Activated CD4-positive, alpha-beta T cell treated with anti-CD3 and anti-CD28 coated beads, Interleukin-2, amount 10 ng/mL, durations not matched to agents 24 days and 14 days (primary cell): ENCODE measurements around the gene CUEDC1. TPM values are rescaled to one million over a fixed set of nuclear protein-coding genes. Genes with fewer than 3 reads are reported as not detected.

ENCODE experiments used
- DNase-seq: peaks from one replicate; pipeline ENCODE4 v3.0.0; 2022
- H3K27ac Mint-ChIP-seq: one replicate; pipeline ENCODE4 v1.8.0; 2022; ENCODE audit warnings: mild to moderate bottlenecking, mixed read lengths
- H3K27me3 Mint-ChIP-seq: one replicate; pipeline ENCODE4 v1.8.0; 2022; ENCODE audit warnings: mixed read lengths
- H3K36me3 Mint-ChIP-seq: one replicate; pipeline ENCODE4 v1.8.0; 2022; ENCODE audit warnings: low read depth, mild to moderate bottlenecking, mixed read lengths
- H3K4me1 Mint-ChIP-seq: one replicate; pipeline ENCODE4 v1.8.0; 2021; ENCODE audit warnings: mixed read lengths
- H3K4me3 Mint-ChIP-seq: one replicate; pipeline ENCODE4 v1.8.0; 2022; ENCODE audit warnings: mild to moderate bottlenecking, moderate library complexity, mixed read lengths
- H3K9me3 Mint-ChIP-seq: one replicate; pipeline ENCODE4 v1.8.0; 2021; ENCODE audit warnings: mixed read lengths
- intact Hi-C: fragments of 100-400 bp; cut with micrococcal nuclease; formaldehyde crosslinking; loops from one replicate; pipeline ENCODE4 v1.15.1; 2023
- total RNA-seq: library from RNA; stranded (reverse); gene quantifications from 2 replicates; pipeline ENCODE4 v1.2.3, GENCODE V29; 2022

The CUEDC1 gene
- total RNA-seq, 1 donor from 2014 or later = 0.58 TPM

DNA sequence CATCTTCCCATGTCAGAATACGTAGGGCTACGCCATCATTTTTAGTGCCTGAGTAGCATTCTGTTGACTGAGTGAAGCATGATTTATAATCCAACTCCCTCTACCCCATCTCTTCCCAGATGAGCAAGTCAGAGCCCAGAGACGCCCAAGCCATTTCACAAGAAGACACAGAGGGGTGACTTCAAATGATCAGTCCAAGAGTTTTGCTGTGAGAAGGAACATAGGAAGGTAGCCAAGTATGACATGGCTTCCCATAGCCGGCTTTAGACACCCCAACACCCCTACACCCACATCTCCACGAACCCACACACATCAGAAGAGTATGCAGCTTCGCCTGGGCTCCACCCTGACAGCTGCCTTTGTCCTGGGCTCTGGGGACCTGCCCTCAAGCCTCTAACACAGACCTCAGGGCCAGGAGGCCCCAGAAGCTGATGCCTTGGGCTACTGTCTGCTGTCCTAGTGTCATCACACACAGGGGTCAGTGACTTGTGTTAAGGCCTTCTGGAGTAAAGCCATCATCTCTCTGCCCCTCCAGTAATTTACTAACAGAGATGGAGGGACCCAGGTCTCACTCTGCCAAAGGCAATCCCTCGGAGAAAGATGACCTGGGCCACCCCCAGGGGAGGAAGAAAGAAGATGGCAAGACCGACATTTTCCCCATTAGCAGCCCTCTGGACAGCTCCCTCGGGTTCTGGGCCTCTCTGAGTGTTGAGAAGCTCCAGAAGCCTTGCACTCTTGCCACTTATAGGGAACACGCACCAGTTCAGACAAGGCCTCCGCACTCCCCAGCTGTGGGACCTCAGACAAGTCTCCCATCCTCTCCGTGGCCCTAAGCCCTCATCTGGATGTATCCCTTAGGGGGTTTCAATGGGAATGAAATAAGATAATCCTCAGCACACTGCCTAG lies 66.6 kb downstream of the CUEDC1 start:
- intact Hi-C loops = no loop called here
- H3K9me3 Mint-ChIP-seq = no peaks in the 10 kb centered on the region
- no peak overlapping the region for H3K4me3 Mint-ChIP-seq
- no peak for DNase-seq
- H3K36me3 Mint-ChIP-seq = no peaks in the 10 kb centered on the region
- H3K27ac Mint-ChIP-seq = no peak overlapping the region
- H3K27me3 Mint-ChIP-seq = peaks cover 6% of the 10 kb centered on the region
- H3K4me1 Mint-ChIP-seq = peaks cover 6% of the 10 kb centered on the region

GRCh38 chr17:57887161-57887560 lies 68.1 kb downstream of the CUEDC1 start:
- no peaks in the 10 kb centered on the region for H3K4me1 Mint-ChIP-seq

DNA sequence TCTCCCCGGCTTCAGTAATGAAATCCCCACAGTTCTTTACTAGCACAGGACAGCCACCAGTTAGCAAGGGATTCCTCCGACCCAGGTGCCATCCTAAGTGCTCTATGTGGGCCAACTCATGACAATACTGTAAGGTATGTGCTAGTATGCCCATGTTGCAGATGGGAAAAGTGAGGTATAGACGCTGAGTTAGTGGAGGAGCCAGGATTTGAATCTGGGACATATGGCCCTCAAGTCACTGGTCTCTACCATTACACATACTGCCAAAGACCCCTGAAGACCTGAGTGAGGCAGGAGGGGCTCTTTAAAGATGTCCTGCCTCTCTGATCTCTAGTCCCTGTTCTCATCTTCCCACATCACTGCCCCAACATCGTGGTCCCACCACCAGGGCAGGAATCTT lies 69.2 kb downstream of the CUEDC1 start:
- Mint-ChIP-seq H3K36me3 (no peaks in the 10 kb centered on the region), H3K27me3 (peaks cover 15% of the 10 kb centered on the region), H3K9me3 (no peaks in the 10 kb centered on the region), H3K27ac (no peak overlapping the region), H3K4me1 (no peaks in the 10 kb centered on the region), H3K4me3 (no peak overlapping the region)
- no peak for DNase-seq
- intact Hi-C loops = no loop called here

More at GRCh38 chr17:57887161-57887560, 68.1 kb downstream of the CUEDC1 start:
- DNase-seq = no peak
- H3K27ac Mint-ChIP-seq = no peak overlapping the region
- no peaks in the 10 kb centered on the region for H3K9me3 Mint-ChIP-seq
- no peak overlapping the region for H3K4me3 Mint-ChIP-seq
- peaks cover 15% of the 10 kb centered on the region for H3K27me3 Mint-ChIP-seq
- H3K36me3 Mint-ChIP-seq = no peaks in the 10 kb centered on the region
- intact Hi-C loops = no loop called here

GRCh38 chr17:57885148-57885915 lies 69.9 kb downstream of the CUEDC1 start:
- H3K4me1 Mint-ChIP-seq = no peaks in the 10 kb centered on the region
- no peaks in the 10 kb centered on the region for H3K36me3 Mint-ChIP-seq
- DNase-seq = no peak
- H3K27me3 Mint-ChIP-seq = peaks cover 15% of the 10 kb centered on the region
- H3K4me3 Mint-ChIP-seq = no peak overlapping the region
- intact Hi-C loops = no loop called here
- no peak overlapping the region for H3K27ac Mint-ChIP-seq
- H3K9me3 Mint-ChIP-seq = no peaks in the 10 kb centered on the region

DNA sequence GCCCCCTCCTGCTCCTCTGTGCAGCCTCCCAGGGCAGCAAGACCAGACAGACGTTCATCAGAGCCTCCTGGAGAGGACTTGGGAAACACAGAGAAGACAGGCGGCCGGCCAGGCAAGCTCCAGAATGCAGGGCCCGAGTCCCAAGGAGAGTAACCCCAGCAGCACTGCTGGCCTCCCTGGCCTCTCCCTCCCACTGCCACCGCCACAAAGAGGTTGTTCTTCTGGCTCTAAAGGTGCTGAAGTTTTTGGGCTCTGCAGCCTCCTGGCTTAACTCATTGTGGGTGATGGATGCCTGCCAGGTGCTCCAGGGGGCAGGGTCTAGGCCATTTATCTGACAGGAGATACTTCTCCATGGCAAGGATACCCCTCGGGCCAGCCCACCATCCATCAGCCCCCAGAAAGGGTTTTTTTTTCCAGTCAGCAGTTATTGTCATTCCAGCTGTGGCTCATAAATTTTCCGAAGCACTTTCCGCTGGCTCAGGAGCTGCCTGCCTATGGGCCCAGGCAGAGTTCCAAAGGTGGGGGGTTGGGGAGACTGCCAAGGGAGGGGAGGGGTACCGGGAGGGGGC lies 73.3 kb downstream of the CUEDC1 start:
- Mint-ChIP-seq H3K27me3 (peaks cover 15% of the 10 kb centered on the region), H3K27ac (no peak overlapping the region), H3K36me3 (no peaks in the 10 kb centered on the region), H3K9me3 (no peaks in the 10 kb centered on the region), H3K4me1 (peaks cover 7% of the 10 kb centered on the region), H3K4me3 (no peak overlapping the region)
- intact Hi-C loops = no loop called here
- no peak for DNase-seq

- intact Hi-C loops = no loop called here
- Mint-ChIP-seq H3K4me1 (peaks cover 7% of the 10 kb centered on the region), H3K9me3 (no peaks in the 10 kb centered on the region), H3K4me3 (no peak overlapping the region), H3K27ac (no peak overlapping the region), H3K27me3 (peaks cover 18% of the 10 kb centered on the region), H3K36me3 (no peaks in the 10 kb centered on the region)
- no peak for DNase-seq
These were observed 74.1 kb downstream of the CUEDC1 start for GRCh38 chr17:57881143-57881542.

GRCh38 chr17:57880086-57880456 lies 75.1 kb downstream of the CUEDC1 start:
- no peak for DNase-seq
- Mint-ChIP-seq H3K27ac (no peak overlapping the region), H3K4me3 (no peak overlapping the region), H3K9me3 (no peaks in the 10 kb centered on the region), H3K27me3 (peaks cover 18% of the 10 kb centered on the region), H3K36me3 (no peaks in the 10 kb centered on the region), H3K4me1 (peaks cover 7% of the 10 kb centered on the region)
- intact Hi-C loops = no loop called here

- intact Hi-C loops = no loop called here
- no peaks in the 10 kb centered on the region for H3K9me3 Mint-ChIP-seq
- no peak overlapping the region for H3K27ac Mint-ChIP-seq
- H3K4me3 Mint-ChIP-seq = no peak overlapping the region
- H3K36me3 Mint-ChIP-seq = no peaks in the 10 kb centered on the region
- H3K4me1 Mint-ChIP-seq = peaks cover 7% of the 10 kb centered on the region
- DNase-seq = no peak
- peaks cover 18% of the 10 kb centered on the region for H3K27me3 Mint-ChIP-seq
These were observed 75.7 kb downstream of the CUEDC1 start for GRCh38 chr17:57879437-57880085.

- no peak for DNase-seq
- no peaks in the 10 kb centered on the region for H3K36me3 Mint-ChIP-seq
- H3K4me1 Mint-ChIP-seq = peaks cover 11% of the 10 kb centered on the region
- no peak overlapping the region for H3K4me3 Mint-ChIP-seq
- H3K27ac Mint-ChIP-seq = no peak overlapping the region
- intact Hi-C loops = no loop called here
- no peaks in the 10 kb centered on the region for H3K9me3 Mint-ChIP-seq
- peaks cover 13% of the 10 kb centered on the region for H3K27me3 Mint-ChIP-seq
These were observed 77.3 kb downstream of the CUEDC1 start for GRCh38 chr17:57877803-57878377.

DNA sequence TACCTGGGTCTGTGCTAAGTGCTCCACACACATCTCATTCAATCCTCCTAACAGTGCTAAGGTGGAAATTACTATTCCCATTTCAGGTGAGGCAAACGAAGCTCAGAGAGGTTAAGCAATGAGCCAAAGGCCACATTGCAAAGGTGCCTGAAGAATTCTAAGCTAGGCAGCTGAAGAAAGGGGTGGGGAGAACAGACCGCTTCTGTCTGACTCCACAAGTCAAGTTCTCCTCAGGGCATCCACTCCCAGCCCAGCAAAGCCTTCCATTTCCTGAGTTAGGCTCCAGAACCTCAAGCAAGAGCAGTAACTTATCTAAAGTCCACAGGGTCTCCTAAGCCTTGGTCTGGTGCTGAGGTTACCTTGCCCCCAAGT lies 78.4 kb downstream of the CUEDC1 start:
- intact Hi-C loops = no loop called here
- Mint-ChIP-seq H3K4me1 (peaks cover 11% of the 10 kb centered on the region), H3K4me3 (no peak overlapping the region), H3K27ac (no peak overlapping the region), H3K36me3 (no peaks in the 10 kb centered on the region), H3K9me3 (no peaks in the 10 kb centered on the region), H3K27me3 (peaks cover 9% of the 10 kb centered on the region)
- DNase-seq = no peak

- Mint-ChIP-seq H3K4me3 (no peak overlapping the region), H3K36me3 (no peaks in the 10 kb centered on the region), H3K4me1 (peaks cover 11% of the 10 kb centered on the region), H3K27me3 (peaks cover 9% of the 10 kb centered on the region), H3K9me3 (no peaks in the 10 kb centered on the region), H3K27ac (no peak overlapping the region)
- intact Hi-C loops = no loop called here
- DNase-seq = no peak
These were observed 79.0 kb downstream of the CUEDC1 start for GRCh38 chr17:57876023-57876865.

GRCh38 chr17:57875290-57876022 lies 79.8 kb downstream of the CUEDC1 start:
- DNase-seq = no peak
- intact Hi-C loops = no loop called here
- Mint-ChIP-seq H3K27ac (no peak overlapping the region), H3K27me3 (peaks cover 9% of the 10 kb centered on the region), H3K4me3 (no peak overlapping the region), H3K4me1 (peaks cover 11% of the 10 kb centered on the region), H3K9me3 (no peaks in the 10 kb centered on the region), H3K36me3 (no peaks in the 10 kb centered on the region)
